Fibroblast of mammary gland (primary cell): ENCODE data around the gene HAUS2.

Experiments
- DNase-seq: peaks from one replicate; pipeline ENCODE4 v3.0.0-alpha.2; 2010; ENCODE audit warnings: low read depth
- H3K4me3 ChIP-seq: 2 replicates; pipeline ENCODE4 v1.5.1; 2011; ENCODE audit warnings: low read depth, mild to moderate bottlenecking, low read length, moderate library complexity; ENCODE audit not compliant: control insufficient read depth
- CTCF ChIP-seq: conservative IDR thresholded peaks from 2 replicates; pipeline ENCODE4 v1.5.1; 2011; ENCODE audit warnings: low read depth, low read length, inconsistent platforms; ENCODE audit not compliant: control insufficient read depth, insufficient read depth

The HAUS2 gene

GRCh38 chr15:42582569-42583375, 34.1 kb downstream of the HAUS2 start:
- no peak for TF ChIP-seq CTCF
- no peak for DNase-seq
- H3K4me3 ChIP-seq: no peak overlapping the region

GRCh38 chr15:42584031-42584765, 35.6 kb downstream of the HAUS2 start:
- no peak for TF ChIP-seq CTCF
- H3K4me3 ChIP-seq: no peak overlapping the region
- no peak for DNase-seq

GRCh38 chr15:42590619-42591237, 42.1 kb downstream of the HAUS2 start:
- no peak overlapping the region for H3K4me3 ChIP-seq
- DNase-seq: no peak
- TF ChIP-seq CTCF: no peak

- peak; percentile 32 for TF ChIP-seq CTCF
- peak; percentile 52 for DNase-seq
- no peak overlapping the region for H3K4me3 ChIP-seq
Measured at GRCh38 chr15:42591238-42591934, 42.7 kb downstream of the HAUS2 start.

- TF ChIP-seq CTCF: no peak
- H3K4me3 ChIP-seq: no peak overlapping the region
- no peak for DNase-seq
Measured at GRCh38 chr15:42592716-42593115, 44.1 kb downstream of the HAUS2 start.

- DNase-seq: peak; percentile 63
- TF ChIP-seq CTCF: no peak
- H3K4me3 ChIP-seq: no peak overlapping the region
Measured at GRCh38 chr15:42593143-42593542, 44.5 kb downstream of the HAUS2 start.
